RKO (cell line): ENCODE data around the gene RAB2B.

Source experiments
- DNase-seq: peaks from one replicate; pipeline ENCODE4 v3.0.0-alpha.2; 2016; ENCODE audit warnings: low spot score

The RAB2B gene

DNA sequence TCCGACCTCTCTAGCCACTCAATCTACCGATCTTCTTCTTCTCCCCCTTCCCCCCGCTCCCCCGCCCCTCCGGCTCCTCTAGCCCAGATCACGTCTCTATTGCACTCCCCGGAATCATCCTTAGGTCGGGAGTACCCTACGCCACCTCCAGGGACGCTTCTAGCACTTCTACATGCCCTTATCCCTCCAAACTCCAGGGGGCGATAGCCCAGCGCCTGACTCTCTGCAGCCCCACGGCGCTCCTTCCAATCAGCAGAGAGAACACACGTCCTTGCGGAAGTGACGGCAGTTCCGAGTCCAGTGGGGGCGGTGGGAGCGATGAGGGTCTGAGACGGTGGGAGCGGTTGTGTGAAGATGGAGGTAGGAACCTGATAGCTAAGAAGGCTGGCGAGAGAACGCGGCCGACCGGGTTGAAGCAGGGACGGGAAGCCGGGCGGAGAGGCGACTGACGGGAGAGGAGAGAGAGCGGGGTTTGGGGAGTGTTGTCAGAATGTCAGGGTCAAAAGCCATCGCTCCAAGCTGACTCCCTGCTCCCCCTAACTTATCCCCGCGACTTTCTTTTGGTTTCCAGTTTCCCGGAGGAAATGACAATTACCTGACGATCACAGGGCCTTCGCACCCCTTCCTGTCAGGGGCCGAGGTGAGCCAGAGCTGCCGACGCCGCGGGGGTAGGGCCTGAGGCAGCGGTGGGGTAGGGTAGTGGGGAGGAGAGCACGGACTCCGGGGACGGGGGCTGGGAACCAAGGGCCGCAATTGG lies at the start of gene RAB2B, which contains the start of gene TOX4:
Gene RAB2B (minus strand): TSS at position 35 of the 757 bp plus-strand sequence. CDS start 87 bp downstream, outside the sequence.
Gene TOX4 (plus strand): TSS at position 271 of the 757 bp plus-strand sequence. CDS start 84 bp downstream, at position 355.
- DNase-seq, result peak; percentile 99

DNA sequence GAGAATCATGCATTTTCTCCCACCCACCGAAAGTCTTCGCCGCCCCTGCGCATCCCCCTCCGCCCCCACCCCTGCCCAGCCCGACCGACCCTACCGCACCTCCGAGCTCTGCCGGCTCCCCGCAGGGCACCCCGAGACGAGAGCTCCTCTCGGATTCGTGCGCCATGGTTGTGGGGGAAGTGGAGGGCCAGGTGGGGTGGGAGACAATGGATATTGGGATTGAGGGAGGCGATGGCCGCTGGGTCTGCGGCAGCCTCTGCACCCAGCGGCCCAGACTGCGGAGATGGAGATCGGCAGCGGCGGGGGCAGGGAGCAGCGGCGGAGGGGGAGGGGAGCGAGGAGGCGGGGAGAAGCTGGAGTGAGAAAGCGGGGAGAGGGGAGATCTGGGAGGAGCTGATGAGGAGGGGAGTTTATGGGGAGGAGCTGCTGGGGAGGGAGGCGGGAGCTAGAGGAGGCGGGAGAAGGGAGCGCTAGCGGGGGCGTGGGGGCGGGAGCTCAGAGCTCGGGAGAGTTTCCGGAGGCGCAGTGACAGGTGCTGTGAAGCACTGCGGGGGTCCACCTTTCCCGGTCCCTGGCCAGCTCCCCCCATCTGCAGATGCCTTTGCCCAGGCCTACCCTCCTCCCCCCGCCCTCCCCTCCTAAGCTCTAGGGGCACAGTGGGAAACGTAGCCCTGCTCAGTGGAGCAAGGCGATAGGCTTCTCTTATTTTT lies 49.4 kb upstream of the RAB2B start, which contains the start of gene SALL2:
Gene SALL2 (minus strand): TSS at position 385 of the 710 bp plus-strand sequence. CDS start 219 bp downstream, at position 166.
- DNase-seq, result no peak

DNA sequence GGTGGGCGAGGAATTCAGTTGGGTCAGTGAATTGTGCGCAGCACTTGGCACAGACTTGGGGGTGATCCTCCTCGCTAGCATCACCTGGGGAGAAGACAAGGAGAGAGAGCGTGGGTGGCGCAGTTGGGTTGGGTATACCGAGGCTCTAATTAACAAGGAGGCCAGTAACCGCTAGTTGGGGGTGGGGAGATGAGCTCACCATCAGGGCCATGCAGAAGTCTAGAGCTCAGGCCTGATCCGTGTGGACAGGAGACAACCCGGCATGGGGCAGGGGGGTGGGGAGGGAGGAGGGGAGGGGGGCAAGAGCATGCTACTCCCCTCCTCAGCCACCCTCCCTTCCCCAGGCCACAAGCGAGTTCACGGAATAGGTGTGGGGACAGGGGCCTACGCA lies 48.8 kb upstream of the RAB2B start:
- no peak for DNase-seq

DNA sequence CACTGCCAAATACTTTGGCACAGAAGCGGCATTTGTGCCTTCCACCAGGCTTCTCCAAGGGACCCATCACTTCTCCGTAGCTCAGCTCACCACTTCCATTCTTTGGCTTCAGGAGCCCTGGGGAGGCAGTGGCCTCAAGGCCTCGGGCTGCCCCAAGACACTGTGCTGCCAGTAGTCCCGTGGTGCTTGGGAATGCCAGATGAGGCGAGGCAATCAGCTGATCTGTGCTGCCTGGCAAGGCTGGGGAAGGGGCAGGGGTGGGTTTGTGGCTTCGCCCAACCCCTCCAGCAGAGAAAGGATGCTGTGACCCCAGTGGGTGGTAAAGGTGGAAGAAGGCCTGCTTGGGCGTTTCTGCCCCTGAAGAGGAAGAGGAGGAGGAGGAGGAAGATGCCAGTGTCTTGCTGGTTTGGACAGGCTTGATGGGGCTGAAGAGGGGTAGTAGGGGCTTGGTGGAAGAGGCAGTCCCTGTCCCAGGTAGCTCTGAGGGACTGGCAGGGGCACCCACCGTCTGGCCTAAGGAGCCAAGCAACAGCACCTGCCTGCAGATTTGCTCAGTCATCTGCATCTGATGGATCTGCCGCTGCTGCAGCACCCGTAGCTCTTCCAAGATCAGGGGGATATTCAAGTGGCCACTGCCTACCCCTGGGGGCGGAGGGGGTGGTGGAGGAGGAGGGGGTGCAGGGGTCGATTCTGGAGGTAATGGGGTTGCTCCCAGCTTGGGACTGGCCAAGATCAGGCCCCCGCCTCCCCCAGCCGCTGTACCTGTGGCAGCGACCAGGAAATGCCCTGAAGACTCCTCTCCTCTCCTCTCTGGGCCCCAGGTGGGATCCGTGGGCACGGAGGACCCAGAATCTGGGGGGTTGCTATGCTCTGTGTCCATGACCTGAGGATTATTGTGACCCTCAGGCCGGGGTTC lies 48.1 kb upstream of the RAB2B start:
- no peak for DNase-seq

DNA sequence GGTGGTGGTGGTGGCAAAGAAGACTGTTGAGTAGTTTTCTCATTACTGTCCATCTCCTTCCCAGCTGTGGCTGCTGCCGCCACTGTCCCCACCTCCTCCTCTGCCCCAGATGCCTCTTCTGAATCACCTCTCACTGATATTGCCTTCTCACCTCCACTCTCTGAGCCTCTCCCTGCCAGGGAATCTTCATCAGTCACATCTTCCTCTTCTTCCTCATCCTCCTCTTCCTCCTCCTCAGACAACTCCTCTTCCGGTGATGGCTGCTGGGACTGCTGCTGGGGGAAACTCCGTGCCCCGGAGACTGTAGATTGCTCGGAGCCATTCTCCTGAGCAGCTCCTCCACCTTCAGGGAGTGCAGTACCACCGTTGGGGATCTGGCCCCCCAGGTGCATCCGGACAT lies 46.4 kb upstream of the RAB2B start:
- no peak for DNase-seq

DNA sequence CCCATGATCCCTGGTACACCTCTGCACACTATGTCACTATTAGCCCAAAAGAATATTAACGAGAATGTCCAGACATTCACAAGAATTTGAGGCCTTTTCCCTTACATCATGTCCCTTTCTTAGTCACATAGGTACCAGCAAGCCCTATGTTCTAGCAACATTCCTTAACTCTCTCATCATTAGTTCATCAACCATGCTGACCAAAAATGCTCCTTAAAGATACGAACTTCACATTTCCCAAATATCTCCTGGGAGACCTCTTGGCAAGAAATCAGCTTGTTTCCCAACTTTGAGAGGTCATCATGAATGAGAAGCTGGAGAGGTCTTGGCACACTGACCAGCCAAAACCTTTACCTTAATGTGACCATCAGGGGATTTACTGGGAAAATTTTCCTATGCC lies 44.7 kb upstream of the RAB2B start:
- DNase-seq, result no peak

DNA sequence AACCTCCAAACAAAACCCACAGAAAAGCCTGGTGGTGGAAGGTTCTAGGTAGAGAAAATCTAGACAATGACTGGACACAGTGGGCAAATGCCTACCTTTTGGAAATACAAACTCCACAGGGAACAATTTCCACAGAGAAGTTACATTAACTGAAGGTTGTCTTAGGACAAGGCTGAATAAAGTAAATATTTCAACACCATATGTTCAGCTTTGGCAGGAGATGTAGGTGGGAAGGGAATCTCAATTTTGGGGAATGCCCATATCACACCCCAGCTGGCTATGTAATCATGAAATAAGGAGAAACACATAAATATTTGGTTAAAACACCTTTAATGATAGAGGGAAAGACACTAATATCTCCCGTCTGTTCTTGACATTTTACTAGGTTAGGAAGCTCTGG lies 44.0 kb upstream of the RAB2B start:
- no peak for DNase-seq

DNA sequence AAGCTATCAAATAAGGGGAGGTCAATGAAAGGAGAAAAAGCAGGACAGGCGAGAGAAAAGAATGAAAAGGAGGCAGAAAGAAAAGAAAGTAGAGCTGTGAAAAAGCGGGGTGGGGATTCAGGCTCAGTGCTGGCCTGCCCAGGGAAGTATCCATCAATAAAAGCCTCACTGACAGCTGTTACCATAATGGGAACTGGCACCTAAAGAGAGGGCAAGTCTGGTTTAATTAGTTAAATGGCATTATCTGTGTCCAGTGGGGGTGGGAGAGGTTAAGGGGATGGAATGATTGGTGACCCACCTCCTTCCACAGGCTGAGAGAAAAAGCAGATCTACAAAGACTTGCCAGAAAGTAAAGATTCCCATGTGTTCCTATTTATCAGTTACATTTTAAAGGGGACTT lies 42.0 kb upstream of the RAB2B start:
- no peak for DNase-seq

DNA sequence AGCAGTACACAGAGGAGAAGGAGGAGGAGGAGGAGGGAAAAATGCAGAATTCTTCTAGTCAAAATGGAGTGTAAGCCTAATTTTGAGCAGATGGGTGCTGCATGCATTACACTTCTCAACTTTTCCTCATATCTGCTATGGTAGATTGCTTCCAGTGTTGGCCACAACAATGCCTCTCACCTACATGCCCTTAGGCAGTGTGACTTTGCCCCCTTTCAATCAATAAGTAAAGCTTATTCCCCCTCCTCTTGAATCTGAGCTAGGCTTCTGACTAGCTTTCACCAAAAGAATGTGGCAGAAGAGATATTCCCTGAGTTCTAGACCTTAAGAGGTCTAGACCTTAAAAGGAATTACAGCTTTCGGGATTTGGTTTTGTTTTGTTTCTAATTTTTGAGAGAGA lies 37.6 kb upstream of the RAB2B start:
- no peak for DNase-seq

DNA sequence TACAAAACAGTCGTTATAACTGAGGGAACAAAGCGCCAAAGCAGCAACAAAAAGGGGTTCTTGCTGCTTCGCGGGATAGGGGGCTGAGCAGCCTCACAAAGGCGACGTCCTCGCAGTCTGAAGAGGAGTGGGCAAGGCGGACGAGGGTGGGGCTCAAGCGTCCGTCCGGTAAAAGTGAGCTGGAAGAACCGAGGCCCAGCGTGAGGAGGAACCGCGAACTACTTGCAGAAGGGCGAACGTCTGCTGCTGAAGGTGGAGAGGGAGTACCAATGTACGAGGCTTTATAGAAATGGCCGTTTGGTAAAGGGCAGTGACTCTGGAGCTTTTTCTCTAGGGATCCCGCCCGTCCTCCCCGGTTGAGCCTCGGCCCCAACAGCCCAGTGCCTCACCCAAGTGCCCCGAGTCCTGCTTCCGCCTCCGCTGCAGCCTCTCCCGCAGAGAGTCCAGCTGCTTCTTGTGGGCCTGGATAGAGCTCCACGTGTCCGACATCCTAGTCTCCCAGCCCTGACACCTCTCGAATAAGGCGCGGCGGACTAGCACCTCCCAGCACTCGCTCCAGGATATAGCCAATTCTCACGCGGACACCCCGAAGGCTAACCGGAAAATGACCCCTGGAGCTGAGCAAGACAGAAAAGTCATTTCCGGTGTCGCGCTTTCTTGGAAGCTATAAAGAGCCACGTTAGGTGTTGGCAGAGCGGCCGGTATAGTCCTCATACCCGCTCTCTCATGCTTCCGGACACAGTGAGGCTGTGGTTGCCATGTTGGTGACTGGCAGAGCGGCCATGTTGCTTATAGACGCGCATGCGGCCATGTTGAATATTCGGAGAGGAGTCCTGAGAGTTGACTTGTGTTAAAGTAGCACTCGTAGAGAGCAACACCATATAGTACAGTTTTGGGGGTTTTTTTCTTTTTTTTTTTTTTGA lies 34.2 kb upstream of the RAB2B start, which contains the start of gene METTL3:
Gene METTL3 (minus strand): TSS at position 606 of the 923 bp plus-strand sequence. CDS start 117 bp downstream, at position 489.
- DNase-seq, result peak; percentile 100

DNA sequence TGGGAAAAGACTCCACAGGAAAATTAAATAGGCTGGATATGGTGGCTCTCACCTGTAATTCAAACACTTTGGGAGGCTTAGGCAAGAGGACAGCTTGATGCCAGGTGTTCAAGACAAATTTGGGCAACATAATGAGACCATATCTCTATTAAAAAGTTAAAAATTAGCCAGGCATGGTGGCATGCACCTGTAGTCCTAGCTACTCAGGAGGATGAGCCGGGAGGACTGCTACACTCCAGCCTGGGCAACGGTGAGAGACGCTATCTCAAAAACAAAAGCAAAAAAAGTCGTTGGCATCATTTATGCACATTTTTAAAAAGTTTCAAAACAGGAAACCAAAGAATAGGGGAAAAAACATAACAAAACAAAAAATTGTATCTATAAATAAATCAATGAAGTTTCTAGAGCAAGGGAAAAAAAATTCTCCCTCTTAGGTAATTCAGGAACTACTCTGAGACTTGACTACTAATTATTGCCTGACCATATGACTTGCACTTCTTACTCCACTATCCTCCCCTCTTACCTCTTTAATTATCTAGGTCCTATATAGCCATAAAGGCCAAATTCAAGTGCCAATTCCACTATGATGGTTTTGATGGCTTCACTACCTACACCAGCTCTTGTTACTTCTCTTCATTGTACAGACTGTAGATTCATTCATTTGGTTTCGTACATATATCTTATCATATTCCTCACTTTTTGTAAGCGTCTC lies 32.8 kb upstream of the RAB2B start:
- DNase-seq, result peak; percentile 24

DNA sequence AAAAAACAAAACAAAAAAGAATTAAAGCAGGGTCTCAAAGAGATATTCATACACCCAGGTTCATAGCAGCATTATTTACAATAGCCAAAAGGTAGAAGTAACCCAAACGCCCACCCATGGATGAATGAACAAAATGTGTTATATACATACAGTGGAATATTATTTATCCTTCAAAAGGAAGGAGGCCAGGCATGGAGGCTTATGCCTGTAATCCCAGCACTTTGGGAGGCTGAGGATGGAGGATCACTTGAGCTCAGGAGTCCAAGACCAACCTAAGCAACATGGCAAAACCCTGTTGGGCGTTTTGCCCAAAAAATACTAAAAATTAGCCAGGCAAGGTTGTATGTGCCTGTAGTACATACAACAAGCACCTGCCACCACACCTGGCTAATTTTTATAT lies 29.8 kb upstream of the RAB2B start:
- no peak for DNase-seq

DNA sequence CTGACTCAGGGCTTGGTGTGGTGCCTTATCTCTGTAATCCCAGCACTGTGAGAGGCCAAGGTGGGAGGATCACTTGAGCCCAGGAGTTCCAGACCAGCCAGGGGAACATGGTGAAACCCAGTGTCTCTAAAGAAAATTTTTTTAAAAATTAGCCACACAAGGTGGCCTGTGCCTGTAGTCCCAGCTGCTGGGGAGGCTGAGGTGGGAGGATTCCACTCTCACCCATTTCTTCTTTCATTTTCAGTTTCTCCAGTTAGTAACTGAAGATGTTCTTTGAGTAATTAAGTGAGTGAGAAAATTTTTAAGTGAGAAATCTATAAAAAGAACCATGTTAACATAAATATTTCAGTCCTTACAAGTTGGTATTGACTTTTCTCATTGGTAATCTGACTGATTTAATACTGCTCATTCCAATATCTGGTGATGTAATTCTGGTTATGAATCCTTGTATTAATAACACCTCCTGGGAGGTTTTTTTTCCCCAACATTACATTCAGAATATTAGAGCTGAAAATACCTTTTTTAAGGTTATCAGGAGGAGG lies 28.3 kb upstream of the RAB2B start:
- DNase-seq, result no peak

DNA sequence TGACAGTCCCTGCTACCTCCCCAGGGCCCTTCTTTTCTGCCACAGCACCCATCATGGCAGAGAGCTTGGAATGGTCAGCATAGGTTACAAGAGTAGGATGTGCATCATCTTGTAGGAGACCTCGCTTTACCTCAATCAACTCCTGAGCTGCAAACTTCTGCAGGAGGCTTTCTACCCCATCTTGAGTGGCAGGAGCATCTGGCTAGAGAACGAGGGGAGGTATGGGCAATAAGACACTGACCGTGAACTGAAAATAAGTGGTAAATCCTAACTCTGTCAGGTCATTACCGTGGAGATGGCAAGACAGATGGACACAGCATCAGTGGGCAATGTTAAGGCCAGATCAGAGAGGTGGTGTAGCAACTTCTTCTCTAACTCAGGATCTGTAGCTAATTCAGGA lies 26.6 kb upstream of the RAB2B start:
- DNase-seq, result no peak

DNA sequence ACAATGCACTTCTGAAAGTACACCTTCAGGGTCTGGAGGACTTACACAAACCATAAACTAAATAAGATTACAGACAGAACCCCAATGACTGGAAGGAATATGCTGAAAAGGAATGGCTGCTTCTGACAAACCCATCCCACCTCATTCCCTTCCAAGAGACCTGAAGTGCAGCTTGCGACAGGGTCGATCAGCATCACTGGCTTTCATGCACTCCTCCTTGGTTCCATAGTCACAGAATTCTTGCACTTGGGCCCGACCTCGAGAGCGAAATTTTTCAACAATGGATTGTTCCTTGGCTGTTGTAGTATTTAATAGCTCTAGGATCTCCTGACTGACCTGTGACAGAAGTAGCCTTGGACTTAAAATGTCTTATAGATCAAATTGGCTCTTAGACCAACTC lies 24.8 kb upstream of the RAB2B start:
- no peak for DNase-seq

DNA sequence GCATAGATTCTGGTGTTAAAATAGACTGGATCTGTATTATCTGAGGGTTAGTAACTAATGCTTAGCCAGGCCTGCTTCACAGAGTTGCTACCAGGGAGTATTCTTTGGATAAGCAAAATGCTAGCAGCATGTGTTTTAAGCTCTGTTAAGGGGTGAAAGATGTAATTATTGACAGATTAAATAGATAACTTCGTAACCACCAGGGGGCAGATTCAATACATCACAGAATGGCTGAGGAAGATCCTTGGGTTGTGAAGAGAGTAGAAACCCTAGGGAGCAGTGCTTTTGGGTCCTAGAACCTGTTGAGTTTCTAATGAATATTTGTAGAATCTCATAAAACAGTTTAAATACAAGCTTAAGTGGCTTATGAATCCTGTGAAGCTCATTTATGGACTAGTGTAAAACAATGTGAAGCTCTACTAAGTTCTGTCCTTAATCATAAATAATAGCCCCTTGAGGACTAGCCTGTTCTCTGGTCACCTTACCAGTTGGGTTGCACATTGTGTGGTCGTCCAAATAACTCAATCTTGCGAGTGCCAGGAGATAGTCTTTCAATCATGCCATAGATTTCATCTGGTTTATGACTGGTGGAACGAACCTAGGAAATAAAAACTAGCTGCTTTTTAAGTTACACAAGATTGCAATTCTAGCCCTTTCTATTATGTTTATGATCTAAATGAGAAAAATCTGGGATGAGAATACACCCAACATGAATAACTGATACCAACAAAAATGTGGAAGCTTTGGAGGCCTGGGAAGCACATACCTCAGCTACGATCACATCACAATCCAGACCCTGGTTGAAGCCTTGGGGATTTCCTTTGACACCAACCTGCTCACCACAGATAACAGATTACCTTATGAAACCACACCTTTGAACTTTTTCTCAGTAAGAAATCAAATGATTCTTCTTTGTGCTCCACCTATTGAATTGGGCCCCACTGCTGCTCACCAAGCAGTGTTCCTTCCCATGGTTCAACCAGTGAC lies 22.1 kb upstream of the RAB2B start:
- peak; percentile 65 for DNase-seq

DNA sequence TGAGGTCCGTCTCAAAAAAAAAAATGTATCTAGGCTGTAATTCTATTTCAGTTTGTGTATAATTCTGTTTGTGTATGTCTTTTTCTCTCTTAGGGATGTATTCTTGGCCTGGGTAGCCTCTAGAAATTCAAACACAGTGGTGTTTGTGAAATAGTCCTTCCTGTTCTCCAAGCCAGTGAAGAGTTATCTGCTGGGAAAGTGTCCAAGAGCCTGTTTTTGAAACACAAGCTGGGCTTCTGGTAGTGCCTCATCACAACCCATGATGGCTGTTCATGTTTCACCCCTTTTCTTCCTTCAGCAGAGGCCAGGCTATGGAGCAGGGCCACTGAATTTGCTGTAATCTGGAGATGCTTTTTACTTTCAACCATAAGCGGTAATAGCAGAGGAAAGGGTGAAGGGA lies 19.7 kb upstream of the RAB2B start:
- no peak for DNase-seq

DNA sequence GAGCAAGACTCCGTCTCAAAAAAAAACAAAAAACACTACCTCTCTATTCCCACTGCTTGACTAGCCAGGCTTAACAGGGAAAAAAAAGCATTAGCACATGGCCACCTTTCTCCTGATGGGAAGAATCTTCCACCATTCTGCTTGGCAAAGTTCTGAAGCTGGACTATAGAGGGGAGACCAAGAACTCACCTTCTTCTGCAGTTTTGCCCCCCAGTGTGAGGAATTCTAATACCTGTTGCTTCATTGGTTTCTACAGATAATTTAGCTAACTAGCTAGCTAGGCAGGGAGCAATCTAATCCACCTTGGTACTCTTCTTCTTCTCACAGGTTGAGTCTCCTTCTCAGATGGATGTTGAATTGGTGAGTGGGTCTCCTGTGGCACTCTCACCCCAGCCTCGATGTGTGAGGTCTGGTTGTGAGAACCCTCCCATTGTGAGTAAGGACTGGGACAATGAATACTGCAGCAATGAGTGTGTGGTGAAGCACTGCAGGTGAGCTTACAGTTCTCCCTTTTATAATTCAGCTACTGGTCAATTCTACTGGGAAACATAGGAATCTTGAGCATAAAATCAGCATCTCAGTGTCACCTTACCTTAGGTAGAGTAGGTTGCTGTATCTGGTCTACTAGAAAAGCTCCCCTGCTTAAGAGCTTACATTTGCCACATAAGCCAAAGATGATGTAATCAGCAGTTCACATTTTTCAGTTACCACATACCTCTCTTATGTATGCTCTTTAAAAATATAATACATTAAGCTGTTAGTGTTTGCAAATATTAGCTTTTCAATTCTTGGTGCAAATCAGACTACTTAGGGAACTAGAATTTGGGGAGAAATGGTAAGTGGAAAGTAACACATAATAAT lies 18.4 kb upstream of the RAB2B start:
- DNase-seq, result no peak
